GM18870 (cell line): ENCODE results near the gene CLEC6A.
"Not testable (repeated sequence)": the region's sequence is repeated elsewhere in the genome, so short reads cannot be mapped to it uniquely, and the experiment has no call there.

Source experiments
- ATAC-seq: cut with Tn5 transposase; IDR thresholded peaks from one replicate; pipeline ENCODE4 v1.9.1; 2021; ENCODE audit warnings: moderate library complexity; ENCODE audit not compliant: unreplicated experiment

Gene CLEC6A

DNA sequence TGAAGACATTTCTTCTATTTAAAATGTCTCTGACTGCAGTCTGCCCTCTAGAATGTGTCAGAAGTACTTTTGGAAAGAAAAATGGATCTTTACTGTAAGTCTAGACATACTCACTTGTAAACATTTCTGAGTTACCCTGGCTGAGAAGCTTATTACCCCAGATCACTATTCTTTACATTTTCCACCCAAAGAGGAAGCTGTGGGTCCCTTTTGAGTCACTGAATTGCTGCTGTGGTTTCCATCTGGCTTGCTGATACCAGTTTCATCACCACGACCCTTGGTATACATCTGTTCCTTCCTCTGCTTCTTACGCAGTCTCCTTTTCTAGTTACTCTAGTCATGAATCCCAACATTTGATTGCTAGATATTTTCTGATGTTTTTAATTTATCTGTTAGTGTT, 37.3 kb downstream of the CLEC6A start:
- peak; percentile 95 for ATAC-seq

- ATAC-seq = not testable (repeated sequence)
Measured at GRCh38 chr12:8495671-8496070, 39.9 kb downstream of the CLEC6A start.

DNA sequence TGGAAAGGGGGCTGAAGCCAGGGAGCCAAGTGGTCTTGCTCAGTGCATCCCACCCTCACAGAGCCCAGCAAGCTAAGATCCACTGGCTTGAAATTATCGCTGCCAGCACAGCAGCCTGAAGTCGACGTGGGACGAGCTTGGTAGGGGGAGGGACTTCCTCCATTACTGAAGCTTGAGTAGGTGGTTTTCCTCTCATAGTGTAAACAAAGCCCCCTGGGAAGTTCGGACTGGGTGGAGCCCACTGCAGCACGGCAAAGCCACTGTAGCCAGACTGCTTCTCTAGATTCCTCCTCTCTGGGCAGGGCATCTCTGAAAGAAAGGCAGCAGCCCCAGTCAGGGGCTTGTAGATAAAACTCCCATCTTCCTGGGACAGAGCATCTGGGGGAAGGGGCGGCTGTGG, 40.3 kb downstream of the CLEC6A start:
- ATAC-seq = not testable (repeated sequence)

GRCh38 chr12:8499616-8500015, 43.9 kb downstream of the CLEC6A start:
- no peak for ATAC-seq

DNA sequence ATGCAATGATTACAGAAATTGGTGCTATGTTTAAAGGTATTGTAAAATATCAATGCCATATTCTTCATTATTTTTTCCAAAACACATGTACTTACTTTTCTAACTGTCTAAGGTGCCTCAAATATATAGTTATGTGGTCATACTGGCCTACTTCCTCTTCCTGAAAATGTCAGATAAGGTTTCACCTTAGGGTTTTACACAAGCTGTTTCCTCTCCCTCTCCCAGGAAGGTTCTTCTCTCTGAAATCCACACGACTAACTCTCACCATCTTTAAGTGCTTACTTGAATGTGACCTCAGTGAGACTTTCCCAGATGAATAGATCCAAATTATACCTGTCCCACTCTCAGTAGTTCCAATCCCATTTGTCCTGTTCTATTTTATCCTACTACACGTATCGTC, 46.0 kb downstream of the CLEC6A start:
- ATAC-seq = no peak

GRCh38 chr12:8504351-8504750, 48.6 kb downstream of the CLEC6A start:
- no peak for ATAC-seq

- no peak for ATAC-seq
Measured at GRCh38 chr12:8507596-8507995, 51.8 kb downstream of the CLEC6A start.

GRCh38 chr12:8508223-8508622, 52.5 kb downstream of the CLEC6A start:
- no peak for ATAC-seq

DNA sequence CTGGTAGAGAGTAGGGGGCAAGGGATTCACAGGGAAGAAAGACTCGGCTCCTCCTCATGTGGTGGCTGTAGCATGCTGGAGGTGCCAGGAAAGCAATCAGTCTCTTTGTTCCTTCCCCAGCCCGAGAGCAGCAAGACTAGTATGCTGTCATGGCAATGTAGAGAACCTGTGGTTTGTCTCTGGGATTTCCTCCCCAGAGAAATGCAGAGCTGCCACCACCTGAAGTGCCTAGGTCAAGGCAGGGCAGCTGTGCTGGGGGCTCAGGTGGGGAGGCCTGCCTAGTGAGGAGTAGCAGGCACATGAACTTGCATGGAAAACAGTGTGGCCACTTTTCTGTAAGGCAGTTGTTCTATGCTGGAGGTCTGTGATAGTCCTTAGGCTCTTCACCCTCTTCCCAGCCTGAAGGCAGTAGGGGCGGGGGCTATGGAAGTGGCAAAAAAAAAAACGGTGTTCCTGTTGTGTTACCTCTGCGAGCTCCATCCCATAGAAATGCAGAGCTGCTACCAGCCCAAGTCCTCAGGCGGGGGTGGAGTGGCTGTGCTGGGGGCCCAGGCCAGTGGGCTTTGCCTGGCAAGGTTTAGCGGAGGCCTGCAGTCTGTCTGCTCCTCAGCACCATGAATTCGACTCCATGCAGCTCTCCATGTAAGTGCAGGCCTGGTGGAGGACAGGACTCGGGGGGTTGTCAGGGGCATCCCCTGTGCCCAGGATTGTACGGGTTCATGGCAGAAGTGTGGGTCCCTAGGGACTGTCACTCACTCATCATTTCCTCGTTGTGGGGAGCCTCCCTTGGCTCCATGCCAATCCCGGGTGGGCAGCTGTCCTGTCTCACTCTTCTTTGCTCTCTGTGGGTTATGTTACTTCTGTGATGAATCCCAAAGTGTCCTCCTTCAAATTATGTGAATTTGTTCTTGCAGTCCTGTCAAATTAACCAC, 53.4 kb downstream of the CLEC6A start:
- ATAC-seq = no peak

DNA sequence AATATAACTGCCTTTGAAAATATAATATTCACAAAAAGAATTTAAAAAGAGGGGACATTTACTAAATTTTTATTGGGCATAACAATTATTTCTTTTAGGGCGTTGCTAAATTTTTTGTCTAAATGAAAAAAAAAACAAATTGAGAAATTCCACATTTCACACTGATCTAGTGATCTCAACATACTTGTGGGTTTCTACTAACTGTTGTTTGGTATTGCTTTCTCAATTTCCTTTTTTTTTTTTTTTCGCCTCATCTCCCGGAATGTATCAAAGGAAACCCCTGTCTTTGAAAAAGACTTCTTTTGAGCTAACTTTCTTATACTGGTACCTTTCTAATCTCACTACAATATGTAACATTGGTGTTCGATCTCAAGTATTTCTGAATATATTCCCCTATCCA, 57.5 kb downstream of the CLEC6A start, which contains the start of gene CLEC4D:
Gene CLEC4D, plus strand, starts transcription at position 248 of the 400 bp plus-strand sequence. CDS start 230 bp downstream, outside the sequence.
- ATAC-seq = no peak

DNA sequence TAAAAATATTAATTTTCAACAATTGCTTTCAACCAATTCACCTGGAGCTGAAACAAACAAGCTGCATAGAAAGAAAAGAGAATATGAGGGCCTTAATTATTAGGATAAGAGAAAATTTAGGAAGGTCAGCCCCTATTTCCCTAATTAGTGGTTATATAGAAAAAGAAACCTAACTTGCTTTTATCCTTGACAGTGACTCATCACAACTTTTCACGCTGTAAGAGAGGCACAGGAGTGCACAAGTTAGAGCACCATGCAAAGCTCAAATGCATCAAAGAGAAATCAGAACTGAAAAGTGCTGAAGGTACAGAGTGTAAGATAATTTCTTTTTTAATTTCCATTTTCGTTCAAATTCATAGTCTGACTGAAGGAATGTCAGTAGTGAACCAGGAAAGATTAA, 62.2 kb downstream of the CLEC6A start:
- no peak for ATAC-seq

DNA sequence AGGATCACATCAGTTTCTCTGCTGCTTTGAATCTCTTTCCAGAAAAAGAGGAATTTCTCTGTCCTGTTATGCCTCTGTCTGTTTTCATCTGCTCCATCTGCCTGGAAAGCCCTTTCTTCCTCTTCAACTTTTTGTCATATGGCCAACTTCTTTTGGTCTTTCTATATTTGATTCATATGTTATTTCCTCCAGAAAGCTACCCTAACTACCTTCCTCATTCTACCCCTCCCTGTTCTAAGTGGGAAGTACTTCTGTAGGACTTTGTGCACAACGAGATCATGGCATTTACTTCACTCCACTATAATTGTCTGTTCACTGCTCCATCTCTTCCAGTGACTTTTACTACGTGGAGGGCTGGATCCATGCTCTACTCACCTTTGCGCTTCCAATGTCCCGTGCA, 63.4 kb downstream of the CLEC6A start:
- ATAC-seq = no peak

DNA sequence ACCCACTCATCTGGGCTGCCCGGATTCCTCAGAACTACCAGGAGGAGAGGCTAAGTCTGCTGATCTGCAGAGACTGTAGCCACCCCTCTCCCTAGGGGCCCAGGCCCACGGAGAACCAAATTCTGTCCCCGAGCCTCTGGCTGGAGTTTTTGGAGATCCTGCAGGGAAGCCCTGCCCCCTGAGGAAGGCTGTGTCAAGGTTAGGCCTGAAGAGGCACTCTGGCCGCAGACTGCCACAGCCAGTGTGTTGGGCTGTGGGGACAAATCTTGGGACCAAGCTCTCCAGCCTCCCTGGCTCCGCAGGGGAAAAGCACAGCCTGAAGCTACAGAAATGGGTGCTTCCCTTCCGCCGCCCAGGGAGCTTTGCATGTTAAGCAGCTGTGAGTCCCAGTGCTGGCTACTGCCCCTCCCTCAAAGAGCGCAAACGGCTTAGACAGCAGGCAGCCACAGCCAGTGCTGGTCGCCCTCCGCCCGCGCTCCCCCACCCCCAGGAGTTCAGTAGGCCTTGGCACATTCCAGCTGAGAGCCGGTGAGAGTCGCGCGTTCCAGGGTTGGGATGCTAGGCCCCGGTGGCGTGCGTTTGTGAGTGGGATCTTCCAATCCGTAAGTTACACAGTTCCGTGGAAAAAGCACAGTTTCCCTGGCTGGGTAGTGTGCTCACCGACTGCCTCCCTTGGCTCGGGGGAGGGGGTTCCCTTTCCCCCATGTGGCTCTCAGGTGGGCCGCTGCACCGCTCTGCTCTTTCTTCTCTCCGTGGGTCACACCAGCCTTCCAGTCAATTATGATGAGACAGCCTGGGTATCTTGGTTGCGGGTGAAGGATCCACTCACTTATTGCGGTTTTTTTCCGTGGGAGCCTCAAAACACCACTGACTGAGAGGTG, 71.7 kb downstream of the CLEC6A start:
- ATAC-seq = no peak
